ENCODE measurements around the gene SOX18.

The SOX18 gene

GRCh38 chr20:64052987-64053840 is 3.8 kb upstream of the SOX18 start:
- no peak for DNase-seq (ENCODE audit: low read depth in 2 of 2)

GRCh38 chr20:64052326-64052722 is 2.9 kb upstream of the SOX18 start:
- DNase-seq (ENCODE audit: low read depth in 2 of 2): no peak

GRCh38 chr20:64051561-64052325 is 2.3 kb upstream of the SOX18 start:
- DNase-seq (ENCODE audit: low read depth in 2 of 2): no peak

- no peak for DNase-seq (ENCODE audit: low read depth in 2 of 2)
Observed at GRCh38 chr20:64051033-64051452, 1.6 kb upstream of the SOX18 start.

- no peak for DNase-seq (ENCODE audit: low read depth in 2 of 2)
Observed at GRCh38 chr20:64050261-64051032, 1.0 kb upstream of the SOX18 start.

GRCh38 chr20:64049878-64050260 is 430 bp upstream of the SOX18 start:
- DNase-seq (ENCODE audit: low read depth in 2 of 2): no peak

GRCh38 chr20:64048402-64049044 is 916 bp downstream of the SOX18 start:
- DNase-seq (ENCODE audit: low read depth in 2 of 2): no peak

- no peak for DNase-seq (ENCODE audit: low read depth in 2 of 2)
Observed at GRCh38 chr20:64047968-64048401, 1.5 kb downstream of the SOX18 start.

GRCh38 chr20:64047046-64047389 is 2.4 kb downstream of the SOX18 start:
- no peak for DNase-seq (ENCODE audit: low read depth in 2 of 2)

GRCh38 chr20:64045346-64046011 is 4.0 kb downstream of the SOX18 start:
- no peak for DNase-seq (ENCODE audit: low read depth in 2 of 2)

GRCh38 chr20:64044484-64045247 is 4.8 kb downstream of the SOX18 start:
- DNase-seq (ENCODE audit: low read depth in 2 of 2): no peak

GRCh38 chr20:64043768-64044167 is 5.7 kb downstream of the SOX18 start:
- DNase-seq (ENCODE audit: low read depth in 2 of 2): no peak

GRCh38 chr20:64042054-64042781 is 7.2 kb downstream of the SOX18 start:
- no peak for DNase-seq (ENCODE audit: low read depth in 2 of 2)

GRCh38 chr20:64041781-64042053 is 7.7 kb downstream of the SOX18 start:
- no peak for DNase-seq (ENCODE audit: low read depth in 2 of 2)

GRCh38 chr20:64041040-64041780 is 8.2 kb downstream of the SOX18 start:
- DNase-seq (ENCODE audit: low read depth in 2 of 2): no peak

- no peak for DNase-seq (ENCODE audit: low read depth in 2 of 2)
Observed at GRCh38 chr20:64040231-64041039, 9.0 kb downstream of the SOX18 start.

GRCh38 chr20:64039293-64040160 is 9.9 kb downstream of the SOX18 start:
- DNase-seq (ENCODE audit: low read depth in 2 of 2): no peak
